GM12891 (cell line): ENCODE measurements around the gene NUDCD3.
A peak's percentile ranks its signal among the peaks of the same experiment; 100 is the strongest.

Experiments used
- DNase-seq: peaks from one replicate; pipeline ENCODE4 v3.0.0; 2011; ENCODE audit warnings: low spot score; ENCODE audit not compliant: insufficient read length
- FAIRE-seq: peaks from 2 replicates; lab custom pipeline; 2011; peaks lifted over from hg19 to GRCh38; lab: Jason Lieb, UNC
- PAX5 ChIP-seq: IDR thresholded peaks from 2 replicates; pipeline ENCODE4 v1.6.1; 2011; ENCODE audit warnings: low read length, moderate library complexity, mild to moderate bottlenecking; ENCODE audit not compliant: insufficient read depth, severe bottlenecking
- POLR2A ChIP-seq: IDR thresholded peaks from 2 replicates; pipeline ENCODE4 v1.6.1; 2011; ENCODE audit warnings: low read depth, low read length, control low read depth
- POLR2AphosphoS5 ChIP-seq: IDR thresholded peaks from 2 replicates; pipeline ENCODE4 v1.6.1; 2011; ENCODE audit warnings: low read depth, low read length, control low read depth
- POU2F2 ChIP-seq: IDR thresholded peaks from 2 replicates; pipeline ENCODE4 v1.6.1; 2011; ENCODE audit warnings: low read depth, mild to moderate bottlenecking, control low read depth, low read length, moderate library complexity
- SPI1 ChIP-seq: IDR thresholded peaks from 2 replicates; pipeline ENCODE4 v1.6.1; 2011; ENCODE audit warnings: low read depth, low read length, control low read depth
- TAF1 ChIP-seq: IDR thresholded peaks from 2 replicates; pipeline ENCODE4 v1.6.1; 2011; ENCODE audit warnings: low read depth, low read length, control low read depth

The NUDCD3 gene

DNA sequence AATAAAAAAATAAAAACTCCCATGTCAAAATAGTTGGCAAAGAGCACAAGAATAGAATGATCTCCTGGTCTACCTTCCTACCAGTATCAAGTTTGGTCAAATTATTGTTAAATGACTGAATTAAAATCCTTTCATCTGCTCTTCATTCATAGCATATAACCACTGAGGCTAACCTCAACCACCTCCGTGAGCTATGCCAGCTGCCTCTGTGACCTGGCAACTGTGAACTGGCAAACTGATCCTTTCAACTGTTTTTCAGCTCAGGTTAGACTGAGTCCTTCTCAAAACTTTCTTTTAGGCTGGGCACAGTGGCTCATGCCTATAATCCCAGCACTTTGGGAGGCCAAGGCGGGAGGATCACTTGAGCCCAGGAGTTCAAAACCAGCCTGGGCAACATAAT is 36.1 kb downstream of the NUDCD3 start:
- no peak for TF ChIP-seq POLR2AphosphoS5
- no peak for TF ChIP-seq TAF1
- no peak for TF ChIP-seq SPI1
- no peak for TF ChIP-seq PAX5
- no peak for TF ChIP-seq POU2F2
- no peak for TF ChIP-seq POLR2A
- DNase-seq (no peak), FAIRE-seq (no peak)

DNA sequence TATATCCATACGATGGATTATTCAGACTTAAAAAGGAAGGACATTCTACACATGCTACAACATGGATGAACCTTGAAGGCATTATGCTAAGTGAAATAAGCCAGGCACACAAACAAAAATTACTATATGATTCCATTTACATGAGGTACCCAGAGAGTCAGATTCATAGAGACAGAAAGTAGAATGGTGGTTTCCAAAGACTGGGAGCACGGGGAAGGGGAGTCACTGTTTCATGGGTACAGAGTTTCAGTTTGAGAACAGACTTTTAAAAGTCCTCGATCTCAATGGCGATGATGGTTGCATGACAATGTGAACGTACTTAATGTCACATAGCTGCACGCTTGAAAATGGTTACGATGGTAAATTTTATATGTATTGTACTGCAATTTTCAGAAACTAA is 39.3 kb downstream of the NUDCD3 start:
- FAIRE-seq = peak; percentile 26
- TF ChIP-seq PAX5 (no peak), SPI1 (no peak), POLR2A (no peak), POLR2AphosphoS5 (no peak), TAF1 (no peak), POU2F2 (no peak)
- DNase-seq = no peak

DNA sequence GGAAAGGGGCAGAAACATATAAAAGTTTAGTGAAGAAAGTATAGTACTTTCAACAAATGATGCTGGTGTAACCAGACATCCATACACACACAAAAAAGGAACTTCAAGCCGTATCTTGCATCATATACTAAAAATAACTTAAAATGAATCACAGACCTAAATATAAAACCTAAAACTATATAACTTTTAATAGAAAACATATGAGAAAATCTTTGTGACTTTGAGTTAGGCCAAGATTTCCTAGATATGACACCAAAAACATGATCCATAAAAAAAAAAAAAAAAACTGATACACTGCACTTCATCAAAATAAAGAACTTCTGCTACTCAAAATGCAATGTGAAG is 40.9 kb downstream of the NUDCD3 start:
- no peak for DNase-seq
- no peak for FAIRE-seq
- no peak for TF ChIP-seq POU2F2
- no peak for TF ChIP-seq POLR2AphosphoS5
- TF ChIP-seq TAF1 = no peak
- TF ChIP-seq POLR2A = no peak
- TF ChIP-seq SPI1 = no peak
- TF ChIP-seq PAX5 = no peak

DNA sequence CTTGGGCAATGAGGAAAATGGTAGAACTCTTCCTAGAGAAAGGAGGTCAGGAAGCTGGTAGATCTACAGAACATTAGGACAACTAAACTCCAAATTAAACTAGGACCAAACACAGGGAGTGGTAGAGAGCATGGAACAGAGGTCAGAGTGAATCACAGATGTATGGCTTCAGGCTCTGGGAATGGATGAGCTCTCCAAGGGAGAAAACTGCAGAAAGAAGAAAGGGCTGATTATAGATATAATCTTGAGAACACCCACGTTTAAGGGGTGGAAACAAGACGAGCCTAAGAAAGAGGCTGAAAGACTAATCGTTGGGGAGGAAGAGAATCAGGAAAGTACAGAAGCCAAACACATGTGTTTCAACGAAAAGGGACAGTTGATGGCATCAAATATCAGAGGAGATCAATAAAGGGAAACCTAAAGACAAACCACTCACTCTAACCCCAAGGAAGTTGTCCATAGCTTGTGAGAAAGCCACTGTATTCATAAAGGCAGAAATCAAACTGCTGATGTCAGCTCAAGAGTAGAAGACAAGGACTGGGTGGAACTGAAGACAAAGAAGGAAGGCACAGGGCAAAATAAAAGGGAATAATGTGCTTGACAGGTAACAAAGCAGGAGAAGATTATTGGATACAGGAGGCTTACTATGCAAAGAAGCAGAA is 41.4 kb downstream of the NUDCD3 start:
- no peak for TF ChIP-seq TAF1
- no peak for TF ChIP-seq SPI1
- no peak for TF ChIP-seq POLR2A
- TF ChIP-seq POLR2AphosphoS5 = no peak
- no peak for TF ChIP-seq POU2F2
- TF ChIP-seq PAX5 = no peak
- FAIRE-seq (no peak), DNase-seq (no peak)

DNA sequence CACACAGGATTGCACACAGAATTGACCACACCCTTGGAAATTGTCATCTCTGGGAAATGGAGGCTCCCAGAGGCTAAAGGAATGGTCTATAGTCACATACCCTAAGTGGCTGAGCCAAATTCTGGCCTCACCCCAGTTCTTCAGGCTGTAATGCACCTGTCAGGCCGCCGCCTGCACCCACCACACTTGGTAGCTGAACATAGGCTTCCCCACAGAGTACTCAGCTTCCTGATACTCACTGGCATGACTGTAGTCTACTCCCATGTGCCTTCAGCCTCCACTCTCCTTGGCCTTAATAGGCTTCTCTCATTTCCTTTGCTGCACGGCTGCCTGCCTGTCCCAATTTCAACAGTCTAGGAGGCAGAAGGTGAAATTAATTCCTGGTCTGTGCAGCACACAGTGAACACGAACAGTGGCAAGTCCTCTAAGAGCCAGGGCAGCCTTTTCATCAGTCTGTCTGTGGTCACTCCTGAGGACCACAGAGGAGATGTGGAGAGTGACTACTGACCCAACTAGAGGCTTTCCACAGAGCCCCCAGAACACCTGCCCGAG is 42.5 kb downstream of the NUDCD3 start:
- FAIRE-seq (no peak), DNase-seq (no peak)
- no peak for TF ChIP-seq TAF1
- no peak for TF ChIP-seq SPI1
- TF ChIP-seq PAX5 = no peak
- no peak for TF ChIP-seq POU2F2
- TF ChIP-seq POLR2AphosphoS5 = no peak
- TF ChIP-seq POLR2A = no peak

DNA sequence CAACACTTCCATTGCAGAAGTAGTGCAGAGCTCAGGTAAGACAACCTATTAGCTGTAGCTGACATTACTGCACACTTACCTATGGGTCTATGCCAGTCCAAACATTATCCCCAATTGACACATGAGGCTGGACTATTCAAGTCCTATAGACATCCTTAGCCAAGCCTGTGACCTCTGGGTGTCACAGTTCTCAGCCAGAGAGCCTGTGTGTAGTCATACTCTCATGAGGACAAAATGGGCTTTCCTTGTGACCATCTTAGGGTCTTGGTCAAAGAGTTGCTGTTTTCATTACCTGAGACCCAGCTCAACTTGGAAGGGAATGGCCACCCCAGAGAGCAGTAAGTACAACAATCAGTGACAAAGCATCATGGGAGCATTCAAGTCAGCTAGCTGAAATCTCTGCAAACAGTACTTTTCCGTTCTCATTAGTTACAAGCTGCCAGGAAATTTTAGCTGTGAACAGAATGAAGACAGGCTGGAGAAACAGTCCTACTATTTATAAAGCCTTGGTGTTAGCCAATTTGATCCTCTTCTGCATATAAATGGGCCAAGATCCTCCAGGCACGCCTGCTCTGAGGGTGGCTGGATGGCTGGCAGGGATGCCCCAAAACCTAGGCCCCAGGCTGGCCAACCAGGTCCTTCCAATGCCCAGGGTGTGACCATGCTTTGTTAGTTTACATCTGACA is 44.3 kb downstream of the NUDCD3 start:
- DNase-seq (no peak), FAIRE-seq (no peak)
- no peak for TF ChIP-seq POLR2AphosphoS5
- no peak for TF ChIP-seq POU2F2
- no peak for TF ChIP-seq POLR2A
- no peak for TF ChIP-seq PAX5
- no peak for TF ChIP-seq SPI1
- TF ChIP-seq TAF1 = no peak

DNA sequence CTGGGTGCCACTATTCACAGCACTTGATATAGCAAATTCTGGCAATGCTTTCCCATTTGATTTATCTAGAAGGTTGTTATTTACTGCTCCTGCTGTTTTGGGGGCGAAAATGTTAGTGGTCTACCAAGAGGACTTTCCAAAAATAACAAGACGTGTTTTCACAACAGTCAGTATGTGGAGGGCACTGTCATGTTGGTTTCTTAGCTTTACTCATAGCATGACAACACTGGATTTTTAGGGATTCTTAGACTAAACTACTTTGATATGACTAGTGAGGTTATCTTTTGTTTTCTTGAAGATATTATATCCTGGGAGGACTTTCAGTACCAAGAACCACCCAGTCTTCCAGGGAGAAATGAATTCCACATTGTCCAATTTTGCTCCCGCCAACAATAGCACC is 49.4 kb downstream of the NUDCD3 start:
- DNase-seq (no peak), FAIRE-seq (peak; percentile 58)
- TF ChIP-seq POU2F2 (no peak), POLR2A (no peak)

DNA sequence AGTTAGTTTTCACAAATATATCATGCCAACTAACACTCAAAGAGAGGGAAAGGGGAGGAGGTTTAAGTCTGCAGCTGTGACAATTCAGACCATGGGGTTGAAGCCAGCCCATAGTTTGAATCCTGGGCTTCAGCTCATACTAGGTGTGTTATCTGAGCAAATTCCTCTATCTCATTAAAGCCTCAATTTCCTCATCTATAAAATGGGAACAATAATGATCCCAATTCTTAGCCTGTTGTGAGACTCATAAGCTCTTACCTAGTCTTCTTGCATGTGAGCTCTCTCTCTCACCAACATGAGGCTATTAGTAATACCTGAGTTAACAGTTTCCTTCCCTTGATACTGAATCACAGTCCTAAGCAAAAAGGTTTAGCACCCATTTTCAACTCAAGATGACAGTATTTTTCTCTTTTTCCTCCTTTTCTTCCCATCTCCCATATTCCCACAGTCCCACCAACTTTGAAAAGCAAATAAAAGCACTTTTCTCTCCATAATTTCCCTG is 49.8 kb downstream of the NUDCD3 start:
- TF ChIP-seq POLR2AphosphoS5 = no peak
- no peak for TF ChIP-seq POLR2A
- TF ChIP-seq TAF1 = no peak
- no peak for TF ChIP-seq POU2F2
- no peak for TF ChIP-seq SPI1
- no peak for TF ChIP-seq PAX5
- FAIRE-seq (no peak), DNase-seq (no peak)

DNA sequence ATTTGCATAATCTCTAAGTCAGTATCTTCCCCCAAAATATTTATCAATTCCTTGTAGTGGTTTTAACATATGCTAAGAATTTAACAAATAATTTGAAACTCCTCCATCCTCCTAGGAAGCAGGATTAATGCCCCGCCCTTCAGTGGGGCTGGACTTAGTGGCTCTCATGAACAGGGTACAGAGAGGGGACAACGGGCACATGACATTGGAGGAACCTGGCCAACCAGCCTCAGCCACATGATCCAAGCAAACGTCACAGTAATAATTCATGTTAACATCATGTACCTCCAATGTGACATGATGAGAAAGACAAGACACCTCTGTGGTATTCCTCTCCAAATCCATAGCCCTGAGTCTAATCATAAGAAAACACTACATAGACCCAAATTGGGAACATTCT is 50.5 kb downstream of the NUDCD3 start:
- TF ChIP-seq TAF1 = no peak
- TF ChIP-seq SPI1 = no peak
- TF ChIP-seq POLR2A = no peak
- no peak for TF ChIP-seq PAX5
- no peak for TF ChIP-seq POU2F2
- no peak for TF ChIP-seq POLR2AphosphoS5
- DNase-seq (no peak), FAIRE-seq (no peak)

DNA sequence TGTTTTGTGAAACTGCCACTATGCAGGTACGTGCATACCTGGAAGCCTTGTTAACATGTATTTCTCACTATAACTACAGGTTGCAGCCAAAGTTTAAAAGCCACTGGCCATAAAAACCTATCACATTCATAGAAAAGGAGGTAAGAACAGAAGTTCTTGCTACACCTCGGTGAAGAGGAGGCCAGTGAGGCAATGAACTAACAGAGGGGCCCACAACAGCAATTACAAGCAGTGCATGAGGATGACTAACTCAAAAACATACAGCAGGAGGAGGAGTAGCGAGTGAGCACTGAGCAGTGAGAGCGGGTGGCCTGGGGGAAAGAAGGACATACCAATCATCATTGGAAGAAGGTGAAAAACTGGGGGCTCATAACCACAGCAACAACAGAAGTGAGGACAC is 51.6 kb downstream of the NUDCD3 start:
- no peak for DNase-seq
- no peak for TF ChIP-seq SPI1
- TF ChIP-seq POU2F2 = no peak
- TF ChIP-seq POLR2AphosphoS5 = no peak
- TF ChIP-seq TAF1 = no peak
- TF ChIP-seq PAX5 = no peak
- no peak for TF ChIP-seq POLR2A
- FAIRE-seq = no peak
